Glutamatergic neuron (in vitro differentiated cells): ENCODE results near the gene IL11RA. TPM values are rescaled to one million over a fixed set of nuclear protein-coding genes. Genes with fewer than 3 reads are reported as not detected.

Experiments
- DNase-seq: peaks from one replicate; pipeline ENCODE4 v3.0.0; 2022
- H3K27ac Mint-ChIP-seq: one replicate; pipeline ENCODE4 v1.8.0; 2020; ENCODE audit warnings: mild to moderate bottlenecking, mixed read lengths, inconsistent platforms; ENCODE audit not compliant: unreplicated experiment
- H3K27me3 Mint-ChIP-seq: one replicate; pipeline ENCODE4 v1.8.0; 2020; ENCODE audit warnings: mild to moderate bottlenecking, moderate library complexity, mixed read lengths, inconsistent platforms; ENCODE audit not compliant: unreplicated experiment
- H3K36me3 Mint-ChIP-seq: one replicate; pipeline ENCODE4 v1.8.0; 2020; ENCODE audit warnings: mild to moderate bottlenecking, mixed read lengths, inconsistent platforms; ENCODE audit not compliant: unreplicated experiment
- H3K4me1 Mint-ChIP-seq: one replicate; pipeline ENCODE4 v1.8.0; 2020; ENCODE audit warnings: mild to moderate bottlenecking, low read depth, mixed read lengths, inconsistent platforms; ENCODE audit not compliant: unreplicated experiment
- H3K4me3 Mint-ChIP-seq: one replicate; pipeline ENCODE4 v1.8.0; 2020; ENCODE audit warnings: mild to moderate bottlenecking, mixed read lengths, inconsistent platforms; ENCODE audit not compliant: unreplicated experiment
- H3K9me3 Mint-ChIP-seq: one replicate; pipeline ENCODE4 v1.8.0; 2020; ENCODE audit warnings: mild to moderate bottlenecking, moderate library complexity, mixed read lengths, inconsistent platforms; ENCODE audit not compliant: unreplicated experiment
- CTCF ChIP-seq: fragments of 200-600 bp; sonication (generic); IDR thresholded peaks from one replicate; pipeline ENCODE4 v1.5.0; 2021; ENCODE audit not compliant: partially characterized antibody, unreplicated experiment
- total RNA-seq: library from RNA; stranded (reverse); fragmentation: NEBNext Ultra II Directional; extraction: Animal tissue kit (Norgen Biotek cat#: 25700); gene quantifications from one replicate; pipeline ENCODE4 v1.2.1, GENCODE V29; 2021; ENCODE audit not compliant: unreplicated experiment

The IL11RA gene
- total RNA-seq, 1 donor from 2014 or later: 28.8 TPM

DNA sequence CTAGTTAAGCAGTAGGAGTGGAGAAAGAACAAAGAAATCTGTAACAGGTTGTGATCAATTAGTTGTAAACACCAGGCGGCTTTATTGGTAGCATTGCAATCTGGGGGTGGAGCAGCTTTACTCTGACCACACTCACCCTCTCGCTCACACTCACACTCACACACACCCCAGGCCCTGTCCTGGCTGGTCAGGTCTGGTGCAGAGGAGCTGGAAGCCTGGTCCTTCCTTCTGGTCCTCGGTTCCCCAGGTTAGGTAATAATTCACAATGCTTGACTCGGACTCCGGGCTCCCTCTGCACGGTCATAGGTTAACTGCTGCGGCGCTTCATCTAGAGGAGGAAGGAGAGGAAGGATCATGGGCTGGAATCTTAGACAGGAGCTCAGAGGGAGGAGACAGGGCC lies 37.5 kb downstream of the IL11RA start:
- DNase-seq: no peak
- no peaks in the 10 kb centered on the region for H3K27me3 Mint-ChIP-seq
- no peak for TF ChIP-seq CTCF
- peaks cover 2% of the 10 kb centered on the region for H3K36me3 Mint-ChIP-seq
- H3K27ac Mint-ChIP-seq: no peak overlapping the region
- no peaks in the 10 kb centered on the region for H3K4me1 Mint-ChIP-seq
- H3K9me3 Mint-ChIP-seq: peaks cover 6% of the 10 kb centered on the region
- H3K4me3 Mint-ChIP-seq: no peak overlapping the region

DNA sequence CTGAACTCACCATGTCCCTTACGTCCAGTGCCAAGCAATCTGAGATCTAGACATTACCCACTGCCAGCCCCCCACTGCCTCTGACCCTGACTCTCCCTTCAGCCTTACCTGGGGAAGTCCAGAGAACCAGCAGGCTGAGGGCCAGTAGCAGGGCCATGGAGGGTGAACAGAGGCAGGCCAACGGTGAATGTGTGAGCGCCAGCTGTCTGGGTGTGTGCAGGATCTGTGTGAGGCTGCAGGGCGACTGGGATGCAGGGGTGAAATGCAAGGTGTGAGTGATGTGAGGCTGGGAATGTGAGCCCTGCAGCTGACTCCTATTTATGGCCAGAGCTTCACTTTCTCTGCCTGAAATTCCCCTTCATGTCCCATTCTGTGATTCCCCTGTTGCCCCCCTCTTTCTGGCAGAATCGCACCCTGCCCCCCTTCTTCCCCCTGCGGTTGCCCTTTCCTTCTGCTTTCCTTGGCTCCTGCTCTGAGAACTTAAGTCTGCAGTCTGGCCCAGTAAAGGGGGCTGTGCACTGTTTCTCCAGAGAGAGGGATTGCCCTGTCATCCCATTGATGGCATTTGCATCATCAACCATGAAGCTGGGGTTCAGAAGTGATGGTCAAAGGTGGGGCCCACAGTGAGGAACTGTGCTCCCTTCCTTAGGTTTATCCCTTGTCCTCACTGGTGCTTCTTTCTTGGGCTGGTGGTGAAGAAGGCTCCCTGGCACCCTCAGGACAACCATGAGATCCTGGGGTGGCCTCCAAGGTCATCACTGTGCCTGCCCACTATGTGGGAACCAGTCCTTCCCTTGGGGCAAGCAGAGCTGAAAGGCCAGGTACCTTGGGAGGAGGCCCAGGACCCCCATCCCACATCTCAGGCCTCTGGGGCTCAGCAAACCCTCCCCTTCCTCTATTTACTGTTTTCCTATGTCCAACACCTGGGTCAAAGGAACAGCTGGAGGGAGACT lies 39.3 kb downstream of the IL11RA start, which contains the start of gene CCL19:
Gene CCL19 (minus strand): TSS at position 294 of the 953 bp plus-strand sequence. CDS start 137 bp downstream, at position 157.
- Mint-ChIP-seq H3K27me3 (no peaks in the 10 kb centered on the region), H3K36me3 (peaks cover 5% of the 10 kb centered on the region), H3K4me1 (no peaks in the 10 kb centered on the region), H3K27ac (no peak within 1 kb of the TSS), H3K9me3 (peaks cover 3% of the 10 kb centered on the region), H3K4me3 (no peak within 1 kb of the TSS)
- DNase-seq: no peak
- no peak for TF ChIP-seq CTCF

DNA sequence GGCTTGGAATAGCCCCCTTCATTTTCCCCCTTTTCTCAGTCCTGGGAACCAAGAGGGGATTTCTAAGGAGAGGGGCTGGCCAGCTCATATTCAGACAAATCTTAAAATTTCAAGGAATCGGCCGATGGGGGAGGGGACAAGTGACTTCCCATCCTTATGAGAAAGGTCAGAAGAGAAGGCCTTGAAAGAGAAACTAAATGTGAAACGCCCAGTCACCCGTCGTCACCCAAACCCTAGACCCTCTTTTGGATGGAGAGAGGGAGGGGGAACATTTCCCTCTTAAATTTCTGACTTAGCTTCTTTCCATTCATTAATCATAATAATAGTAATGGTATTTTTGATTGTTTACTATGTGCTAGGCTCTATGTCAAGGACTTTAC lies 39.9 kb downstream of the IL11RA start:
- no peak overlapping the region for H3K4me3 Mint-ChIP-seq
- peaks cover 3% of the 10 kb centered on the region for H3K9me3 Mint-ChIP-seq
- H3K4me1 Mint-ChIP-seq: no peaks in the 10 kb centered on the region
- no peaks in the 10 kb centered on the region for H3K27me3 Mint-ChIP-seq
- no peak for TF ChIP-seq CTCF
- peaks cover 5% of the 10 kb centered on the region for H3K36me3 Mint-ChIP-seq
- DNase-seq: no peak
- no peak overlapping the region for H3K27ac Mint-ChIP-seq

GRCh38 chr9:34693560-34693959 lies 41.6 kb downstream of the IL11RA start:
- H3K4me3 Mint-ChIP-seq: no peak overlapping the region
- H3K27ac Mint-ChIP-seq: no peak overlapping the region

More at GRCh38 chr9:34693560-34693959, 41.6 kb downstream of the IL11RA start:
- no peak for DNase-seq
- Mint-ChIP-seq H3K36me3 (peaks cover 5% of the 10 kb centered on the region), H3K9me3 (no peaks in the 10 kb centered on the region), H3K4me1 (no peaks in the 10 kb centered on the region), H3K27me3 (no peaks in the 10 kb centered on the region)
- no peak for TF ChIP-seq CTCF
